ENCODE results near the gene SEZ6L2.

DNA sequence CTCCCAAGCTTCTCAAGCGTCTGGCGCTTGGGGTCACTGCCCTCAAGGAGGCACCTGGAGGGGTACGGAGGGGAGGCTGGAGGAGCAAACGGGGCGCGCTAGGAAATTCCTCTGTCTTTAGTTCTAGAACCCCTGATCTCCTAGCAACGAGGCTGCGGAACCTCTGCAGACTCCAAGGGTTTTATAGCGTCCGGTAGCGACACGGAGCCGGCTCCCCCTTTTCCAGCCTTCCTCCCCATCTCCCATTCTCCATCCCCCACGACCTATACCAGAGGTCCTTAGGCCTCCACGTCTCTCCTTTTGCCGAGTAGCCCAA is 35.7 kb downstream of the SEZ6L2 start:
- TF ChIP-seq, protein P1, sequence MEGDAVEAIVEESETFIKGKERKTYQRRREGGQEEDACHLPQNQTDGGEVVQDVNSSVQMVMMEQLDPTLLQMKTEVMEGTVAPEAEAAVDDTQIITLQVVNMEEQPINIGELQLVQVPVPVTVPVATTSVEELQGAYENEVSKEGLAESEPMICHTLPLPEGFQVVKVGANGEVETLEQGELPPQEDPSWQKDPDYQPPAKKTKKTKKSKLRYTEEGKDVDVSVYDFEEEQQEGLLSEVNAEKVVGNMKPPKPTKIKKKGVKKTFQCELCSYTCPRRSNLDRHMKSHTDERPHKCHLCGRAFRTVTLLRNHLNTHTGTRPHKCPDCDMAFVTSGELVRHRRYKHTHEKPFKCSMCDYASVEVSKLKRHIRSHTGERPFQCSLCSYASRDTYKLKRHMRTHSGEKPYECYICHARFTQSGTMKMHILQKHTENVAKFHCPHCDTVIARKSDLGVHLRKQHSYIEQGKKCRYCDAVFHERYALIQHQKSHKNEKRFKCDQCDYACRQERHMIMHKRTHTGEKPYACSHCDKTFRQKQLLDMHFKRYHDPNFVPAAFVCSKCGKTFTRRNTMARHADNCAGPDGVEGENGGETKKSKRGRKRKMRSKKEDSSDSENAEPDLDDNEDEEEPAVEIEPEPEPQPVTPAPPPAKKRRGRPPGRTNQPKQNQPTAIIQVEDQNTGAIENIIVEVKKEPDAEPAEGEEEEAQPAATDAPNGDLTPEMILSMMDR (IDR thresholded peaks at IDR 0.05; ENCODE audit: low read length), result no peak
- TF ChIP-seq EZH2phosphoT487 (IDR thresholded peaks at IDR 0.05; ENCODE audit: low read length) (no peak), EZH2 (optimal IDR thresholded peaks at IDR 0.05; ENCODE audit: low read depth, low read length) (no peak)
